Midbrain (tissue), 1 donor: Measurements from ENCODE around the gene GALNT7.
"Not testable (repeated sequence)": the region's sequence is repeated elsewhere in the genome, so short reads cannot be mapped to it uniquely, and the experiment has no call there.

Source experiments
- DNase-seq: peaks from one replicate; lab custom pipeline; 2025; lab: John Stamatoyannopoulos, UW

Gene GALNT7

GRCh38 chr4:173168396-173169177, at the start of gene GALNT7:
TSS of gene GALNT7 (plus strand) at chr4:173168811. CDS start at chr4:173168836, 25 bp downstream.
- DNase-seq, result peak; percentile 60

GRCh38 chr4:173118819-173119218, 49.8 kb upstream of the GALNT7 start:
- not testable (repeated sequence) for DNase-seq

- no peak for DNase-seq
Measured at GRCh38 chr4:173119818-173120217, 48.8 kb upstream of the GALNT7 start.

GRCh38 chr4:173121076-173121561, 47.5 kb upstream of the GALNT7 start:
- DNase-seq, result no peak

GRCh38 chr4:173124209-173124865, 44.3 kb upstream of the GALNT7 start:
- no peak for DNase-seq

- DNase-seq, result no peak
Measured at GRCh38 chr4:173125216-173125812, 43.3 kb upstream of the GALNT7 start.

GRCh38 chr4:173128199-173128890, 40.3 kb upstream of the GALNT7 start:
- no peak for DNase-seq

- DNase-seq, result no peak
Measured at GRCh38 chr4:173130687-173131086, 37.9 kb upstream of the GALNT7 start.

- DNase-seq, result no peak
Measured at GRCh38 chr4:173134426-173134825, 34.2 kb upstream of the GALNT7 start.

GRCh38 chr4:173135241-173135847, 33.3 kb upstream of the GALNT7 start:
- DNase-seq, result no peak

GRCh38 chr4:173138624-173139023, 30.0 kb upstream of the GALNT7 start:
- DNase-seq, result no peak

GRCh38 chr4:173139561-173139960, 29.1 kb upstream of the GALNT7 start:
- peak; percentile 49 for DNase-seq

- DNase-seq, result no peak
Measured at GRCh38 chr4:173145131-173145530, 23.5 kb upstream of the GALNT7 start.

- no peak for DNase-seq
Measured at GRCh38 chr4:173146456-173146855, 22.2 kb upstream of the GALNT7 start.

- DNase-seq, result no peak
Measured at GRCh38 chr4:173151496-173151895, 17.1 kb upstream of the GALNT7 start.

GRCh38 chr4:173152104-173152503, 16.5 kb upstream of the GALNT7 start:
- DNase-seq, result no peak

GRCh38 chr4:173153445-173153844, 15.2 kb upstream of the GALNT7 start:
- no peak for DNase-seq

- DNase-seq, result no peak
Measured at GRCh38 chr4:173159791-173160190, 8.8 kb upstream of the GALNT7 start.

- no peak for DNase-seq
Measured at GRCh38 chr4:173160871-173161270, 7.7 kb upstream of the GALNT7 start.

GRCh38 chr4:173161311-173161710, 7.3 kb upstream of the GALNT7 start:
- DNase-seq, result no peak

GRCh38 chr4:173165706-173166105, 2.9 kb upstream of the GALNT7 start:
- DNase-seq, result no peak

- DNase-seq, result no peak
Measured at GRCh38 chr4:173166491-173166890, 2.1 kb upstream of the GALNT7 start.
